T-helper 9 cell (primary cell): Measurements from ENCODE around the gene ACOXL.

Experiments
- DNase-seq: peaks from one replicate; pipeline ENCODE4 v3.0.0-alpha.2; 2020

The ACOXL gene

DNA sequence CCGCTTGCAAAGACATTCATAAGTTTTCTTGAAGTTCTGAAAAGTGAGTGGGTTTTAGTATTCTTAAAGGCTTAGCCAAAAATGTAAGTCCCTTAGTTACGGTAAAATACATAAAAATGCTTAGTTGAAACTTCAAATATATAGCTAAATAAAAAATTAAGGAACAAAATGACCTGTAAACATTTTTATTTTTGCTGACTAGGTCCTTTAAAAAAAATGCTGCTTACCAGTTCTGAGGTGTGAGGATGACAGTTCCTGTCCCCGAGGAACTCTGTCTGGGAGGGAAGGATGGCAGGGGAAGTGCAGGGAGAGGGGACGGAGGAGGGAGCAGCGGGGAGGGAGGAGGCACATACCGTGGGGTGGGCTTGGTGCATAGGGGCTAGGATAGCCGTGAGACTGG, 285.5 kb downstream of the ACOXL start:
- no peak for DNase-seq

DNA sequence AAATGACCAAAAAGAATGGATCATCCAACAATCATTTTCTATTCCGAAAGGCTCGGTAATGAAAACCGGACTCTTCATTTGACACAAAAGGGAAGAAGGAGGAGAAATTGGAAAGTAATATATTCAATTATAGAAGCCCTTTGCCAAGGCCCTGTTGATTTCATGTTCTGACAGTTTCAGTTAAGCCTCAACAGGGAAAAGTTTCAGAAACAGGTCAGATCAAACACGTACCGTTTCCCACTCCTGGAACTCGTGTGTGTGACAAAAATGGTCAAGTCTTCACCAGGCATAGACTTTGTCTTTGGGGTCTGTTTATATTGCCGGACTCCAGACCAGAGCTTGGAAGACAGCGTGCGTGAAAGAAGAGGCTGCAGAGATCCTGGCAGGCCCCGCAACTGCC, 287.0 kb downstream of the ACOXL start:
- no peak for DNase-seq

DNA sequence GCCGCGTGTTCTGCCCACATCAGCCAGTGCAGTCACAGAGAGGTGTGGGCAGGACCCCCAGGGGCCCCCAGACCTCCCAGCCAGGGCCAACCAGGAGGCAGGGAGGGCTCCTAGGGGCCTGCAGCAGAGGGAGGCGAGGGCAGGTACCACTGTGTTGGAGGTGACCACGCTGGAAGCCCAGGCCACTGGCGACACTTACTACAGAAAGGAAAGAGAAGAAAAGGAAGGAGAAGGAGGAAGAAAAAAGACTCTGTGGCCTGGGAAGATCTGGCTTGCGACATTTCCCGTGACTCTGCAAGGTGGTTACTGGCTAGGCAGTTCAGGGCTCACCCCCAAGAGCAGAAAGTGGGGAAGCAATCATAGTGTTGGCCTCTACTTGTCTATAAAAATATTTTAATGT, 290.3 kb downstream of the ACOXL start:
- no peak for DNase-seq

DNA sequence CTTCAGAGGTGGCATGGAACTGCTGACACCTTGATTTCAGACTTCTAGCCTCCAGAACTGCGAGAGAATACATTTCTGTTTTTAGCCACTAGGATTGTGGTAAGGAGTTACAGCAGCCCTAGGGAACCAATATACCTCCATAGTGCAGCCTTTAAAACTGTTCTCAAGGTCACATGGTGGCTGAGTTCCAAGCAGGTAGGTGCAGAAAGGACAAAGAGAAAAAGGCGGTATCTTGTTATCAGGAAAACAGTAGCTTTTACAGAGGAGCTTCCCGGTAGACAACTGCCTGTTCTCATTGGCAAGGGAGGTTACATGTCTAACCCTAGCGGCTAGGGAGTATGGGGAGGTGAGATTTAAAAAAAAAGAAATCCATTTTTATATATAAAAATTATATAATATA, 292.1 kb downstream of the ACOXL start:
- DNase-seq = no peak

DNA sequence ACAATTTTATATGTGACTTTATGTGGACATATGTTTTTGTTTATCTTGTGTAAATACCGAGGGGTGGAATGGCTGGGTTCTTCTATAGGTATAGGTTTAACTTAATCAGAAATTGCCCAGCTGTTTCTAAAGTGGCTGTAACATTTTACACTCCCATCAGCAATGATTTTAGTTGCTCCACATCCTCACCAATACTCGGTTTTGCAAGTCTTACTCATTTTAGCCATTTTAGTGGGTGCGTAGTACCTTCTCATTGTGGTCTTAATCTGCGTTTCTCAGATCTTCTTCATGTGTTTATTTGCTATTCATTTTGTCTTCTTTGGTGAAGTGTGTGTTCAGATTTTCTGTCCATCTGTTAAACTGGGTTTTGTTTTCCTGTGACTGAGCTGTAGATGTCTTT, 292.9 kb downstream of the ACOXL start:
- DNase-seq = no peak

DNA sequence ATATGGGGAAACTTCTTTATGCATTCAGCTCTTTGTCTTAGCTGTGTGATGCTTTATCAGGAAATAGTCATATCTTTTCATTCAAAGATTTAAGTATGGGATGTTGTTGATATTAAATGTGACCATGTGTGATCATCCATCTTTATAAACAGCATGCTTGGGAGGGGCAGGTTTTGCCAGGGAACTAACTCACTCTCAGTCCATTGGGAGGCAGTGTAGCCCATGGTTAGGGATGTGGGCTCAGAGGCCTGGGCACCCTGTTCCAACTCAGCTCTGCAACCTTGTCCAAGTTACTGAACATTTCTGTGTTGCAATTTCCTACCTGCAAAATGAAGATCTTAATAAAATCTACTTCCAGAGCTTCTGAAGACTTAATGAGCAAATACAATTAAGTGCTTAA, 296.3 kb downstream of the ACOXL start:
- no peak for DNase-seq

DNA sequence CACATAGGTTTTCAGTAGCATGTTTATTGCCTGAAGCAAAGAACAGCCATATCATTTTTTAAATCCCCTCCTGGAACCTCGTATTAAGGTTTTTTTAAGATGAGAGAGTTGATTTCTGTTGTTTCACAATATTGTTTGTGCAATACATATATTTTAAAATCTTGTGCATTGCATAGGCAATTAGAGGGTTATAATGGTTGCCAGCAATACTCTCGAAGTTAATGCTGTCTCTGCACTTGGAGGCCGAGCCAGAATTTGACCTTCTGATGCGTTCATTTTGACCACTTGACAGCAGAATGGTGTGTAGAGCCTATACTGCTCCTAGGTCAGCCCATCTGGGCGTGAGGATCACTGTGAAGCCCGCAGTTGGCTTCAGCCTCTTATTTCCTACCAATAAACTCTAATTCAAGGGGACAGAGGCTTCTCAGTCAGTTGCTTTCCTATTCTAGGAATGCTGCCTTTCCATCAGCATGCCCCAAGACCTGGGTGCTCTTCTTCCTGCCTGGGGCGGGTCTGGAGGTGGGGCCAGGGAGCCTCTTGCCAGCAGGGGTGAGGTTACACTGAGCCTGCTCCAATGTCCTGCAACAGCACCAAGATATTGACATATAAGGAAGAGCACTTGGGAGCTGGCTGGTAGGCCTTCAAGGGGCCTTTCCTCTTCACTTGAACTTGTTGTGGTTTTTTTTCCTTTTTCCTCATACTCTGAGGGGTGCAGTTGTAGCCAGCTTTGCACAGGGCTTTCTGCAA, 297.0 kb downstream of the ACOXL start:
- no peak for DNase-seq

DNA sequence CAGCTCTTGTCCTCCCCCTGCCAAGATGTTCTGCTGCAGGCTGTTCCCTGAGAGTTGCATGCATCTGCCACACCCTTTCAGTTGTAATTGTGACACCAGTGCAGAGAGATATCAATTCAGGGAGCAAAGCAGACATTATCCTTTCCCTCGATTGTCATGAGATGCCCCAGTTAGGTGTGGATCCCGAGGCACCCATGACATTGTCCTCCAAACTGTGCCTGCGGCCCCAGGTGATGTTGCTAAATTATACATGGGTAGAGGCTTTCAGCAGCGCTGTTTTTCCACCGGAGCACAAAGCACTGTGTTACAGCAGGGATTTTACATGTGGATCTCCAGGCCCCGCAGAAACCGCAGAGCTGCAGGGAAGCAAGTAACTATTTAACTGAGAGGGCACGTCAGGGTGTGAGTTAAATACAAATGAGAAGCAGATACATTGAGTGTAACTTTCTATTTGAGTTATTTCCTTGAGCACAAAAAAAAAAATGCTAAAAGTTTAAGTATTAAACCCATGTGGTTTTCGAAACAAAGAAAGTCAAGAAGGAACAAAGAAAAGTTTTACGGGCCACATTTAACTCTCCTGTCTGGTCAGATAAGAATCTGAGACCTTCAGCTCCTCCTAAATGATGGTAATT, 298.0 kb downstream of the ACOXL start:
- no peak for DNase-seq

DNA sequence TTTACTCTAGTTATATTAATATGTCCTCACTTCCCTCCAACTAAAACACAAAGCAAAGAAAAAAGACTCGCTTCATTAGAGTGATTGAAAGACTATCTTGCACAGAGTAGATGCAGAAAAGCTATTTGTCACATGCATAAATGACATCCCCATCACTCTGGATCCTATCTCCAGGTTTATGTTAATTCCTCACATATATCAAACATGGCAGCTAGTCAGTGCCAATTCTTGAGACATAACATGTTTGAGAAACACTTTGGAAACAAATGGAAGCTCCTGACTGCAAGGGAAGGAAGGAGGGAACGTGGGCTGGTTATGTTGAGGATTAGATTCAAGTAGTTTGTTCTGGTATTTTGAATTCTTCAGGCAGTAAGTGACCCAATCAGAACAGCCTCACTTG, 298.6 kb downstream of the ACOXL start:
- DNase-seq = no peak

DNA sequence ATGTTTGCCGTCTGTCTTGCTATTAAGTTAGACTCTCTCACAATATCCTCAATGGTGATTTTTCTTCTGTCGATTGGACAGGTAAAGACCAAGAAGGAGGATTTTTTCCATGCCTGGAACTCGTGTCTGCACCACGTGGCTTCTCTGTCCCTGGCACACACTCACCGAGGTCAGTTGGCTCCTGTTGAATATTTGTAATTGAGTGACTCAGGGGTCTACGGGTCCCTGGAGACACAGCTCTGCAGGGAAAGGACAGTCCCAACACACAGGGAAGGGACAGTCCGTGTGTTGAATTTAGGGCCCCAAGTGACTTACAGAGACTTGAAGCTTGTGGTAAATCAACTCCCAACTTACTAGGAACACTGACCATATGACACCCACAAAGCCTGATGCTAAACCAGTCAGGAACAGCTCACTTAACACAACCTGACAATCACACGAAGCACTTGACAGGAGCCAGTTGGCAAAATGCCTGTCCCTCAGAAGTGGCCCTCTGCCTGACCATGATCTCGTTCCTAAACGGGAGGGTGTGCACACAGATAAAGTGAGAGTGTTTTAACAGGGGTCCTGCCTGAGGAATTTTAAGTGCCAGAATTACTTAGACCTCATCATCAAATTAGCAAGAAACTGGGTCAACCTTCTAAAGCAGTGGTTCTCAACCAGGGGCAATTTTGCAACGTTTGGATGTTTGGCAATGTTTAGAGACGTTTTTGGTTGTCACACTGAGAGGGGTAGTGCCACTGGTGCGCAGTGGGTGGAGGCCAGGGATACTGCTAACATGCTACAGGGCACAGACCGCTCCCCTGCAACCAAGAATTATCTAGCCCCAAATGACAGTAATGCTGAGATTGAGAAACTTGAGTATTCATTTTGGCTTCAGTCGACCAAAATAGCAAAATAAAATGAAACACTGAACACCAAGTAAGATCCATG, 299.4 kb downstream of the ACOXL start:
- DNase-seq = no peak

DNA sequence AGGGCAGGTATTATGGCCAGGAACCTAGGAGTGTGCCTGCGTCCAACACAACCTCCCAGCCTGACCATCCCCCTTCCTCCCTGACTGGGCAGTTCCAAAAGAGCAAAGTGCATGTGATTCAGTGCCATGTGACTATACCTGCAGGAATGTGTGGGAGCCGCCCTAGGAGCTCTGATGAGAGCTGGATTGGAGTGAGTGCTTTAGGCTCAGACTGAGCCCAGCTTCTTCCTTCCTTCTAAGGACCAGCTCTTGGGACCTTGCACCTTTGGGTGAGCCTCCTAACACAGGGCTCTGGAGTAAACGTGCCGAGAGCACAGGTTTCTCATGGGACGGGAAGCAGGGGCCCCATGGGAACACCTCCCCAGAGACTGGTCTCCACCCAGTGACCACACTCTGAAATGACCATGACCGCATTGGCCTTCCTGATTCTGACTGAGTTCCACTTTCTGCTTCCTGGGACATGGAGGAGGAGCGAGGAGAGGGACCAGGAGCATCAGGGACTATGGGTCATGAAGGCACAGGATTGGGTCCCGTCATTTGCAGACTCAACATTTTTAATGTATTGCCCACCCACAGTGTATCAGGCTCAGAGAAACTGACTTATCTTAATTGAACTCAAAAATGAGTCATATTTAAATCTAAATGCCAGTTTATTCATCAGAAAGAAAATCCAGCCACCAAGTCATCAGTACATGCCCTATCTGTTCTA, 300.5 kb downstream of the ACOXL start:
- no peak for DNase-seq

DNA sequence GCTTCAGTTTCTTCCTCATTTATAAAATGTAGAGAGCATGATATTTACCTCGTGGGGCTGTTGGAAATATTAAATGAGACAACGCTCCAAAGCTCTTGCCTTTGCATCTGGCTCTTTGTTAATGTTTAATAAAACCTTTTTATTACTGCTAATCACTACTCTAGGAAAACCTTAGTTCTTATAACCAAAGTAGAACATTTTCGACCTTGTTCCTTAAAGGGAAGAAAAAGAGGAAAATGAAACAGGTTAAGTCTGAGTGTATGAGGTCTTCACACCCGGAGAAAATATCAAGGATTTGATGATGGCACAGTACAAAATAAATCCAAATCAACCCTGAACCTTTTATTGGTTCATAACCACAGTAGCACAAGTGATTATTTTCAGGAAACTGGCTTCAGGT, 301.8 kb downstream of the ACOXL start:
- no peak for DNase-seq

DNA sequence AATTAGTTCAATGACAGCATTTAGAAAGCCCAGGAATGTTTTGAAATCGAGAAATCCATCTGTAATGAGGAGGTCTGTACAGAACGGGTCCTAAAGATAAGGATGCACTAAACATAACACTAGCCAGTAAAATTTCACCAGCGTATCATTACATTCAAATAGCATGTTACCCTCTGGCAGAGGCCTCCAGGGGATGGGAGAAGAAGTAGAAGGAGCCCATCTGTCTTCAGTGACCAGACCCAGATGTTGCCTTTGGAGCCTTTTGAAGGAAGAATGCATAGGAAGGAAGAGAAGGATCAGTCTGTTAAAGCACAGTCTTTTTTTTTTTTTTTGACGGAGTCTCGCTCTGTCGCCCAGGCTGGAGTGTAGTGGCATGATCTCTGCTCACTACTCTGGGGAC, 302.2 kb downstream of the ACOXL start:
- DNase-seq = no peak

DNA sequence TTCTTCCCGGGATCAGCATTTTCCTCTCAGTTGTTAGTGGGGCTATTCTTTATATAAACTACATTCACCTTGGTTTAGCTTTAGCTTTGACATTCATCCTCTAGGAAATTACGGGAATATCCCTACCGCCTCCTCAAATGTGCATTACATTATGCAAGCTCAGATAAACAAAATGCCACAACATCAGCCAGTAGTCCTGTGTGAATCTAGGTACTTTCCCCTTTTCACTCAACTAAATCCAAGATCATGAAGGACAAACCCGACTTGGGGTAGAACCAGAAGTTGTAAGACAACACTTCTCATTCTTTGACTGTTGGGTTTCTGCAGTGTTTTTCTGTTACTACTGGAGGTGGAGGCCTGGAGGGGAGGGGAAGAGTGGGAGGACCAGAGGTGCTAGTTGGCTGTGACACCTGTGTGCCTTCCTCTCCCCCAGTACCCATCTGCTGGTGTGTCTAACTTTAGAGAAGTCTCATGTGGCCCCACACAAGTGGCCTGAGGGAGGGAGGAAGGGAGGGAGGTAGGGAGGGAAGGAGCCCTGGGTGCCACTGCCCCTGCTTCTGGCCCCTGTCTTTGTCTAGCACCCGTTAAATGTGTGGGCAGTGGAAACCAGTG, 303.6 kb downstream of the ACOXL start:
- DNase-seq = no peak

DNA sequence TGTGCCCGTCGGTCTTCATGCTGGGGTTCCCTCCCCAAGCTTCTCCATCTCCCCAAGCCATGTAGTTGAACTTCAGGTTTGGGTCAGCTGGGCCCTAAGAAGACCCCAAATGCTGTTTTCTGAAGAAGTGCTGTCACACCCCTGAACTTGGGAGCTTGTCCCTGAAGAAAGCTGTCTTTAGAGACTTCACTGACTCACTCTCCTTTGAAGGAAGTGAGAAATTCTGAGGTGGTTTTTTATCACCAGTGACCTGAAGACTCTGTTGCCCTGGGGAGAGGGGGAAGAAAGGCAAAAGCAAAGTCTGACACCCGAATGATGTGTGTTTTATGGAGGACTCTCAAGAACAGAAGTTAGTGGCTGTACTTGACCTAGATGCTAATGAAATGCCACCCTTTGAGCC, 304.8 kb downstream of the ACOXL start:
- no peak for DNase-seq

DNA sequence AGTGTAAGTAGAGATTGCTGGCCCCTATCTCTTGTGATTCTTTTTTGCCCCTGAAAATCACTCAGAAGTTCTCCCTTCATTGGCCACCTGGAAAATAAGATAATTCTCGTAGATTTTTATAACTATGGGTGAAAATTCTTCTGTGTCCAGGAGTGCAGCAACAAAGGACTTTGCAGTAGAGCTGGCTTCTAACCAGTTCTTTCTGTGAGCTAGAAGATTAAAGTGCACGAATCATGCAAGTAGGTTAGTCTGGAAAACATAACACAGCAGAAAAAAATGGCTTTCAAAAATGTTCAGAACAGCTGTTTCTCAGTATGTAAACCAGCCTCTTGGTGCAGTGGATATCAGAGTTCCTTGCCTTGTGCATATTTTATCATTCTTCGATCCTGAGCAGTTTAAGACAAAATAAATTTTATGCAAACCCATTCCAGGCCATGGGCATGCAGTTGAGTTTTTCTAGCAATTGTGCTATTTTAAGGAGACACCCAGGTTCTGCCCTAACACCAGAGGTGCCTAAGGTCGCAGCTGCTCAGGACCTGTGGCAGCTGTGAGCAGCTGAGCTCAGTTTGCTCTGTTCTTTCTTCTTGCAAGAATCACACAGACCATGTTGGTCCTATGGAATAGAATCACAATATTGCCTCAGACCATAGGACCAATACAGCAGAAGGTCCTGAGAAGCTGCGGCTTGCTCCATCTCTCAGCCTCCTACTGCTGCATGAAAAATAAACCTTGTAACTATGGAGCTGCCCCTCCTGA, 307.4 kb downstream of the ACOXL start:
- DNase-seq = no peak

DNA sequence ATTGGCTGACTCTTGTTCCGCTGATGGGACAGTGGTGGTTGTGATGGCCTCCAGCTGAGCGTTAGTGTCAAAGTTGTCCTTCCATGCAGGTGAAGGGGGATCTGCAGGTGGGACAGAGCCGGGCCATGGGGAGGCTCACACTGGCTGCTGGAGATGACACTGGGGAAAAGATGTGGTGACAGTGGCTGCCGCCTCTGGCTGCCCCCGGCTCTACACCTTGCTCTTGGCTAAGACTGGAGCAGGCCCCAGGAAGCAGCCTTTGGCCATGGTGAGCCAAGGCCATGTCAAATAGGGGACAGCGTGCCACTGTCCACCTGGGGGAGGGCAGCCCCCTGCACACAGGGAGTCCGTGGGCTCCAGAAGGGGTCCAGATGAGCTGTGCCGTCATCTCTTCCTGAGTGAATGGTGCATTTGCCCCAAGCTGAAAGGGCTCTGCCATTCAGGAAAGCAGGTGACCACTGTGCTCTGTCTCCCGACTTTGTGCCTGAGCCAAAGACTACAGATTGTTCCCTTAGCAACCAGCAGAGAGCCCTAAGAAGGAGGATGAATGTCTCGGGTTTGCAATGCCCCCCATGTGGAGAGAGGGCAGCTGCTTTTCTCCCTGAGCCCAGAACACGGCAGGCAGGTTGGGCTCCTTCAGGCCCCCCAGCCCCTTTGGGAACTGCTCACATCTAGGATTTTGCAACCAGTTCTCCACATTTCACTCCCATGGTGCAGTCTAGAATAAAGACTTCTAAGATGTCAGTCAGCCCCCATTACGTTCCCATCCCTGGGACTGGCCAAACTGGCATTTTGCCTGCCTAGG, 309.2 kb downstream of the ACOXL start:
- no peak for DNase-seq

DNA sequence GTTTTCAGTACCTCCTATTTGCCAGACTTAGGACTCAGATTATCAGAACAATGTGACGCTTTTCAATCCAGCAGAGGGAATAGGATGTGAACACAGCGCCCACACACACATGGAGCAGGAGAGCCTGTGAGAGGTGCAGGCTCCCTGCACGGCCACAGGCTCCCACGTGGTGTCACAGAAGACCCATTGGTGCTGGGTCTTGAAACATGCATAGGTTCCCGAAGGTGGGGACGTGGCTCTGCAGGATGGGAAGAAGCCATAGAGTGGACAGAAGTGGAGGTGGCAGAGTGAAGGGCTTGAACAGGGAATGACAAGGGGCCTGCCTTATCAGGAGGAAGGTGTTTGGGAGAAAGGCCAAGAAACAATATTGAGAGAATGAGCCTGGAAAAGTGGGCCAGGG, 309.9 kb downstream of the ACOXL start:
- no peak for DNase-seq

DNA sequence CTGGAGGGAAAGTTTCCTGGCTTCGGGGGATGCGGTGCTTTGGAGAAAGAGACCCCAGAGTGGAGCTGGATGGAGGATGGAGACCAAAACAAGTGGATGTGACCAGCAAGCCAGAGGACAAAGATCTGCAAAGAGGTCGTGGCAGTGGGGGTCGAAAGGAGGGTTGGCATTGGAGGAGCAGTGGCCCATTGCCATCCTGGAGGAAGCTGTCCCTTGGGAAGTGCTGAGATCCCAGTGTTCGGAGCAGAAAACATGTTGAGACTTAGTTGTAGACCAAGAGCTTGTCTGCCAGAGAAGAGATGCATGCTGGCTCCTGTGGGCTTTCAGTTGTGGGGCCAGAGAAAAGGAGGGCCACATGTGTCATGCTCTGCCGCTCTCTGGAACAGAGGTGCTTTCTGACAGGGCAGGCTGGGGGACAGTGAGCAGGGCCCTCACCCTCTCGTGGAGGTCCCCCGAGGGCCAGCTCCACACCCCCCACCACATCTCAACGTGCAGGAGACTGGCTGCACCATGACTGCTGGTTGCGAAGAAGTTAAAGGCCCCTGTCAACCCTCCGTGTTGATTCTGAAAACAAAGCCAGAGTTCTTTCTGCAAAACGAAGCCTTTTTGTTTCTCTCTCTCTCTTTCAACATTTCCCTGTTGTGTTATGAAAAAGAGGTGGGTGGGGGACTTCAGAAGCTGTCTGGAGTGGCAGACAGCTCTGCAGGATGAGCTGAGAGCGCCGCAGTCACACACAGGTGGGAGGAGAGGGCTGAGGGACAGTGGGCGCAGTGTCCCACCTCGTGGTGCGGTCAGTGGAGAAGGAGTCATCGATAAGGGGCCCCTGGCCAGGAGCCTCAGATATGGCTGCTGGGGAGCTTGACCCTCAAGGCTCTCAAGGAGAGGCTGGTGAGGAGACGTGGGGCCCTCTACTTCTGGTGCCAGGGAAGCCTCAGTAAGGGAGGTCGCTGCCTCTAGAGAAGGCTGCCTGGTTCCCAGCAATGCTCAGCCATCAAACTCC, 310.7 kb downstream of the ACOXL start:
- no peak for DNase-seq

DNA sequence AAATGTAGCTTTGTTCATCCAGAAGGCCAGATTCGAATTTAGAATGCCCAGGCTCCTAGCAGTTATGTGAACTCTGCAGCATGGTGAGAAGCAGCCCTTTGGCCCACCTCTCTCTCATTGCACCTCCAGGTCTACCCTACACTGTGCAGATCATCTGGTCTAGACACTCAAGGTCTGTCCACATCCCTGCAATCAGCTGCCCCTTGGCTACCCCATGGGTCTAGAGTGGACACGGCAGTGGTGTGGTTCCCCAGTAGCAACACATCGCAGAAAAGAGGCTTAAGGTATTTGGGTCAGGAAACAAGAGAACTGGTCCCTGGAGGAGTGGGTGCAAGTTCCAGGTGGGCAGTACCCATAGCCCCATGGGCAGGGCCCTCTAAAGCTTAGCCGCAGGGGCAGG, 311.7 kb downstream of the ACOXL start:
- DNase-seq = no peak
